ENCODE data around the gene C3AR1.
"Not testable (repeated sequence)": the region's sequence is repeated elsewhere in the genome, so short reads cannot be mapped to it uniquely, and the experiment has no call there.

C3AR1 gene

DNA sequence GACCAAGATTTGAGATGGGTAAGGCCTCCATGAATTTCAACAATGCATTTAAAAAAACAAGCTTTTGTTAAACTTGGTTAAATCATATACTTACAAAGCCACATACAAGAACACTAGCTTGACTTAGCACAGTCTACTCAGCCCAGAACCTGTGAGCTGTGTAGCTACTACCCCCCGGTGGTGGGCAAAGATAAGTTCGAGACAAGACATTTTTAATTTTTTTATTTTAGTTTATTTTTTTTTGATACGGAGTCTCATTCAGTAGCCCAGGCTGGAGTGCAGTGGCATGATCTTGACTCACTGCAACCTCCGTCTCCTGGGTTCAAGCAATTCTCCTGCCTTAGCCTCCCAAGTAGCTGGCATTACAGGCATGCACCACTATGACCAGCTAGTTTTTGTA lies 12.2 kb upstream of the C3AR1 start:
- no peak overlapping the region for H3K4me3 Mint-ChIP-seq
- H3K27ac Mint-ChIP-seq = no peak overlapping the region

DNA sequence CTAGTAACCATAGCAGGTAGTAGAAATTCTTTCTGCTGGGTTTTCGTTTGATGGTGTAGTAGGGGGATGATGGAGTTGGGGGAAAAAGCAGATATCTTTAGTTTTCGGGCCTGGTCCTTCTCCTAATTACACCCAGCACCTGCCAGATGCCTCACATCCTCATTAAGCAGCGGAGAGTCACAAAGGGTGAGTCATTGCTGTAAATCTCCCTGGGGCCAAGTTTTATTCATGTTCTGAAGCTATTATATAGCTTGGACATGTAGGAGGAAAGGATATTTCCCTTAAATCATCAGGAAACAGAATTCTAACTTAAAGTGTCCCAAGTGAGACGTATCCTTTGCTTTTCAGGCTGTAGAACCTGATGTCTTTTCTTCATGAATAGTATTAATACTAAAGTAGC lies 11.0 kb upstream of the C3AR1 start:
- Mint-ChIP-seq H3K4me3 (no peak overlapping the region), H3K36me3 (ENCODE audit: low read depth) (no peaks in the 10 kb centered on the region), H3K9me3 (no peaks in the 10 kb centered on the region), H3K4me1 (ENCODE audit: low read depth) (peaks cover 13% of the 10 kb centered on the region), H3K27ac (no peak overlapping the region), H3K27me3 (ENCODE audit: low read depth) (peaks cover 4% of the 10 kb centered on the region)

More for the DNA sequence above, 12.2 kb upstream of the C3AR1 start:
- Mint-ChIP-seq H3K36me3 (ENCODE audit: low read depth) (no peaks in the 10 kb centered on the region), H3K27me3 (ENCODE audit: low read depth) (no peaks in the 10 kb centered on the region), H3K4me1 (ENCODE audit: low read depth) (peaks cover 15% of the 10 kb centered on the region), H3K9me3 (no peaks in the 10 kb centered on the region)

DNA sequence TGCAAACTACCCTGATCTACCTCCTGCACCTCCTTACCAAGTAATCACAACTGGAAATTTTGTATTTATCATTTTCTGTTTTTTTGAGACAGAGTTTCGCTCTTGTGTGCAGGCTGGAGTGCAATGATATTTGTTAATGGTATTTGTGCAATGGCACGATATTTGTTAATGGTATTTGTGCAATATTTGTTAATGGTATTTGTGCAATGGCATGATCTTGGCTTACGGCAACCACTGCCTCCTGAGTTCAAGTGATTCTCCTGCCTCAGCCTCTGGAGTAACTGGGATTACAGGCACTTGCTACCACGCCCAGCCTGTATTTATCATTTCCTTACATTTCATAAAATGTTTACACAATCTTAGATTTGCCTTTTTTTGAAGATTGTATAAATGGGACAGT lies 10.2 kb upstream of the C3AR1 start:
- Mint-ChIP-seq H3K9me3 (no peaks in the 10 kb centered on the region), H3K4me1 (ENCODE audit: low read depth) (peaks cover 13% of the 10 kb centered on the region), H3K4me3 (no peak overlapping the region), H3K27me3 (ENCODE audit: low read depth) (peaks cover 12% of the 10 kb centered on the region), H3K27ac (no peak overlapping the region), H3K36me3 (ENCODE audit: low read depth) (no peaks in the 10 kb centered on the region)

DNA sequence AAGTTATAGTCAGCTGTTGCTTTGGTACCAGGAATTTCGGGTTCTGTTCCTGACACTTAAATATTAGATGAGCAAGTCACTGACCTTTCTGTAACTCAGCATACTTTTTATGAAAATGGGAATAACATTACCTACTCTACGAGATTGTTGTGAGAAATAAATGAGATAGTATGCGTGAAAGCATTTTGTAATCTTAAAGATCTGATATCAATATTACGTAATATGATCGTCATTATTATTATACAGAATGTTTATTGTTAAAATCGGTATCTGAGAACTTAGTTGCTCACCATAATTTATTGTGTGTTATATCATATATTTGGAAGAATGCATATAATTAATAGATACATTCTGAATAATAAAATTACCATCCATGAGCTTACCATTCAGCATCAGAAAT lies 9.8 kb upstream of the C3AR1 start:
- Mint-ChIP-seq H3K4me3 (no peak overlapping the region), H3K27me3 (ENCODE audit: low read depth) (peaks cover 12% of the 10 kb centered on the region), H3K27ac (no peak overlapping the region), H3K4me1 (ENCODE audit: low read depth) (peaks cover 9% of the 10 kb centered on the region), H3K36me3 (ENCODE audit: low read depth) (no peaks in the 10 kb centered on the region), H3K9me3 (no peaks in the 10 kb centered on the region)

DNA sequence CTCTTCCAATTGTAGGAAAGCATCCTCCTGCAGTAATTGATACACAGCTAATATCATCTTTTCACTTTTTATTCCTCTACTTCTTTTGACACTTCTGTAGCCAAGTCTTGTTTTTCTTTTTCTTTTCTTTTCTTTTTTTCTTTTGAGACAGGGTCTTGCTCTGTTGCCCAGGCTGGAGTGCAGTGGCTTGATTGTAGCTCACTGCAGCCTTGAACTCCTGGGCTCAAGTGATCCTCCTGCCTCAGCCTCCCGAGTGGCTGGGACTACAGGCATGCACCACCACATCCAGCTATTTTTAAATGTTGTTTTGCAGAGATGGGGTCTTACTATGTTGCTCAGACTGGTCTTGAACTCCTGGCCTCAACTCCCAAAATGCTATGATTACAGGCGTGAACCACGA lies 5.7 kb upstream of the C3AR1 start:
- H3K4me1 Mint-ChIP-seq (ENCODE audit: low read depth); H3K36me3 Mint-ChIP-seq (ENCODE audit: low read depth); H3K27ac Mint-ChIP-seq; H3K4me3 Mint-ChIP-seq; H3K9me3 Mint-ChIP-seq: not testable (repeated sequence)
- H3K27me3 Mint-ChIP-seq (ENCODE audit: low read depth) = peaks cover 12% of the 10 kb centered on the region

DNA sequence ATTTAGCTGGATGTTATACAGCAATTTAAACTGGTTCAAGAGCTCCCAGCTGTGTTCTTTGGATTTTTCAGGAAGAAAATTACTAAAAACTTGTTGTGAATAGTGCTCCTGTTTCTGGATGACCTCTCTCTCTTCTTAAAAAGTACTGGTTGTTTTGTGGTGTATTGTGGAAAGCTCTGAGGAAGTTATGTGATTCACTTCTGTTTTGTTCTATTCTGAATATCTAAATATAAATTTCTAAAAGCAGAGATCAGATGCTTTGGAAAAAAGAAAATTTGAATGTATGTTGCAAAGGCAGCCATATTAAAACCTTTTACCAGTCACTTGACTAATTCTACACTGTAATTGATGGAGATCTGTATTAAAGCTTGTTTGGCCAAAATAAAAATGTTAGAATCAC lies 3.4 kb upstream of the C3AR1 start:
- no peak overlapping the region for H3K4me3 Mint-ChIP-seq
- H3K36me3 Mint-ChIP-seq (ENCODE audit: low read depth) = peaks cover 3% of the 10 kb centered on the region
- H3K9me3 Mint-ChIP-seq = no peaks in the 10 kb centered on the region
- peaks cover 24% of the 10 kb centered on the region for H3K4me1 Mint-ChIP-seq (ENCODE audit: low read depth)
- no peak overlapping the region for H3K27ac Mint-ChIP-seq
- peaks cover 12% of the 10 kb centered on the region for H3K27me3 Mint-ChIP-seq (ENCODE audit: low read depth)

DNA sequence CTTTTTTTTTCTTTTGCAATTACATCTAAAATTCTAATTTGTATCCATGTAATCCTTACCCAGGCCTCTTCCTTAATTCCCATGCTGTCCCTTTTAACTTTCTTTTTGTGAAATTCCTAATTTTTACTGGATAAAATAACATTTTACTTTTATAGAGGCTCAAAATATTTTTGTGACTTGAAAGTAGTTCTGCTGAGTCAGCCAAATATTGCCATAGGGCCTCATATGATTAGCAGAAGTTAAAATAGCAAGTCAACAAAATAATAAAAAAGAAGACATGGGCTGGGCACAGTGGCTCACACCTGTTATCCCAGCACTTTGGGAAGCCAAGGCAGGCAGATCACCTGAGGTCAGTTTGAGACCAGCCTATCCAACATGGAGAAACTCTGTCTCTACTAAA lies 2.0 kb downstream of the C3AR1 start:
- Mint-ChIP-seq H3K4me3 (no peak overlapping the region), H3K27me3 (ENCODE audit: low read depth) (no peaks in the 10 kb centered on the region), H3K36me3 (ENCODE audit: low read depth) (peaks cover 5% of the 10 kb centered on the region)

DNA sequence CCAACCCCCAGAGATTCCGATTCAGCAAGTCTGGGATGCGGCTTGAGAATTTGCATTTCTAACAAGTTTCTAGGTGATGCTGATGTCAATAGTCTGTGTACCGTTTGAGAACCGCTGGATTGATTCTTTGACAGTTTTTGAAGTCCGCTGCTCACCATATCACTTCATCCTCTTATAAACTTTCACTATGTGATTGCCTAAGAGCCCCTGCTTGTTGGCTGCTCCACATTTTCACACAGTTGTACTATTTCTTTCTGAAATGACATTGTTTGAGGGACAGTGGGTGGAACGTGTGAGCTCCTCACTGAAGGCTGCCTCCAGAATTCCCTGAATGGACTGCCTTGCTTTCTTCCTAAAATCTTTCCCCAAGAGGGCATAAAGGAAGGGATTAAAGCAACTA lies 7.7 kb downstream of the C3AR1 start:
- peaks cover 17% of the 10 kb centered on the region for H3K36me3 Mint-ChIP-seq (ENCODE audit: low read depth)
- H3K4me1 Mint-ChIP-seq (ENCODE audit: low read depth) = peaks cover 5% of the 10 kb centered on the region
- no peaks in the 10 kb centered on the region for H3K27me3 Mint-ChIP-seq (ENCODE audit: low read depth)
- H3K4me3 Mint-ChIP-seq = no peak overlapping the region
- H3K27ac Mint-ChIP-seq = no peak overlapping the region
- no peaks in the 10 kb centered on the region for H3K9me3 Mint-ChIP-seq

More for the DNA sequence above, 2.0 kb downstream of the C3AR1 start:
- H3K9me3 Mint-ChIP-seq = no peaks in the 10 kb centered on the region
- no peak overlapping the region for H3K27ac Mint-ChIP-seq
- peaks cover 20% of the 10 kb centered on the region for H3K4me1 Mint-ChIP-seq (ENCODE audit: low read depth)

DNA sequence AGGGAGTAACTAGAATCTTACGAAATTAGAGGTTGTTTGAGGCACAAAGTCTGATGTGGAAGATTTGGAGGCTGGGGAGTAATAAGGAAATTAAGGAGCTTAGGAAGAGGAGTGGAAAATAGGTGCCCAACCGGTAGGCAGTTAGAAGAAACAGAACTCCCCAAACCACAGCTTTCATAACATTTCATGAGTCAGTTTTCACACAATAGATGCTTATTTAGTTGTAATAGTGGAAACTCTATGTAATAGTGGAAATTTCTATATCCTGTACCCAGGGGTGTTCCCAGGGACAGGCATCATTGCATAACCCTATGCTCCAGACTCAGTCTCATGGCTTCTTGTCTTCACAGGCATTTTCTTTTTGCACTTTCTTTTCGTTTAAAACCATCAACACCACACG lies 8.3 kb downstream of the C3AR1 start:
- H3K36me3 Mint-ChIP-seq (ENCODE audit: low read depth) = peaks cover 15% of the 10 kb centered on the region
- no peak overlapping the region for H3K4me3 Mint-ChIP-seq
- no peaks in the 10 kb centered on the region for H3K27me3 Mint-ChIP-seq (ENCODE audit: low read depth)
- H3K4me1 Mint-ChIP-seq (ENCODE audit: low read depth) = peaks cover 5% of the 10 kb centered on the region
- no peaks in the 10 kb centered on the region for H3K9me3 Mint-ChIP-seq
- H3K27ac Mint-ChIP-seq = no peak overlapping the region

DNA sequence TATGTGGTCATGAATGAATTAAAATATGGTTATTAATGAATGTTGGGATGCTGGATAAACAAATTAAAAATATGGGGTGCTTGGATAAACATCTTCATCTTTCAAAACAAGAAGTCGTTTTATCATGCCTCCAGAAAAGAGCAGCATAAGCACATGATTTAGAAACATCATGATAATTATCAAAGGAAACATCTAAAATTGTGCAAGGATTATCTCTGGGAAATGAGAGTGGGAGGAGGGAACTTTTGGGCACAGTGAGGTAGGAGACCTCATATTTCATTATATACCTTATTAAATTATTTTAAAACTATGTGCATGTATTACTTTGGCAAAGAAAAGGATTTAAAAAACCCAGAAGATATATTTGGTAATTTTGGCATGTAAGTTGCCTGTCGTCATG lies 8.9 kb downstream of the C3AR1 start:
- Mint-ChIP-seq H3K27ac (no peak overlapping the region), H3K36me3 (ENCODE audit: low read depth) (peaks cover 20% of the 10 kb centered on the region), H3K9me3 (no peaks in the 10 kb centered on the region), H3K27me3 (ENCODE audit: low read depth) (no peaks in the 10 kb centered on the region), H3K4me3 (no peak overlapping the region), H3K4me1 (ENCODE audit: low read depth) (peaks cover 5% of the 10 kb centered on the region)

DNA sequence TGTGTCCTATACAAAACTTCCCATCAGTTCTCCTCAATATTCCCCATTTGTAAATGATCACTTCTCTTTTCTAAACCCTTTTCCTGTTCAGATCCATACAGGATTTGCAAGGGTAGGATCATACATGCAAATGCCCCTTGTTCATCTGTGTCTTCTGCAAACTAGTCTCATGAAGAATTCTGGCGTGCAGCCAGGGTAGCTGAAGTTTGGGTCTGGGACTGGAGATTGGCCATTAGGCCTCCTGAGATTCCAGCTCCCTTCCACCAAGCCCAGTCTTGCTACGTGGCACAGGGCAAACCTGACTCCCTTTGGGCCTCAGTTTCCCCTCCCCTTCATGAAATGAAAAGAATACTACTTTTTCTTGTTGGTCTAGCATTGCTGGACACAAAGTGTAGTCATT lies 11.3 kb downstream of the C3AR1 start:
- peaks cover 5% of the 10 kb centered on the region for H3K4me1 Mint-ChIP-seq (ENCODE audit: low read depth)
- H3K27me3 Mint-ChIP-seq (ENCODE audit: low read depth) = no peaks in the 10 kb centered on the region
- H3K9me3 Mint-ChIP-seq = no peaks in the 10 kb centered on the region
- H3K36me3 Mint-ChIP-seq (ENCODE audit: low read depth) = peaks cover 28% of the 10 kb centered on the region
- no peak overlapping the region for H3K27ac Mint-ChIP-seq
- H3K4me3 Mint-ChIP-seq = no peak overlapping the region

DNA sequence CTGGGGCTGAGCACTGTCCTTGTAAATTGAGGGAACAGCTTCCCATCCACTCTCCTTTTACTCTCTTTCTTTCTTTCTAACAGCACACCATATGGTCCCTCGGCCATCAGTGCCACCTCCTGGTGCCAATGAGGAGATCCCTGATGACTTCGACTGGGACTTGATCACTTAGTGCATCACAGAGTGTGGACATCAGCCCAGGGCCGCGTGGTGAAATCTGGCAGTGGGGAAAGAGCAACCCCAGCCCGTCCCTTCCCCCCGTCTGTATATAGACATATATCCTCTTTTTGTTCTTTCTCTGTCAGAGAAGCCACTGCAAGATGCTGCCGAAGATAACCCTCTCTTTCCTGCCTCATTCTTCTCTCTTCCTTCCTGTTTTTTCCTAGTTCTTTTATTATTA lies 13.5 kb downstream of the C3AR1 start:
- H3K4me1 Mint-ChIP-seq (ENCODE audit: low read depth) = peaks cover 3% of the 10 kb centered on the region
- H3K36me3 Mint-ChIP-seq (ENCODE audit: low read depth) = peaks cover 43% of the 10 kb centered on the region
- H3K4me3 Mint-ChIP-seq = no peak overlapping the region
- no peaks in the 10 kb centered on the region for H3K9me3 Mint-ChIP-seq
- no peak overlapping the region for H3K27ac Mint-ChIP-seq
- no peaks in the 10 kb centered on the region for H3K27me3 Mint-ChIP-seq (ENCODE audit: low read depth)

DNA sequence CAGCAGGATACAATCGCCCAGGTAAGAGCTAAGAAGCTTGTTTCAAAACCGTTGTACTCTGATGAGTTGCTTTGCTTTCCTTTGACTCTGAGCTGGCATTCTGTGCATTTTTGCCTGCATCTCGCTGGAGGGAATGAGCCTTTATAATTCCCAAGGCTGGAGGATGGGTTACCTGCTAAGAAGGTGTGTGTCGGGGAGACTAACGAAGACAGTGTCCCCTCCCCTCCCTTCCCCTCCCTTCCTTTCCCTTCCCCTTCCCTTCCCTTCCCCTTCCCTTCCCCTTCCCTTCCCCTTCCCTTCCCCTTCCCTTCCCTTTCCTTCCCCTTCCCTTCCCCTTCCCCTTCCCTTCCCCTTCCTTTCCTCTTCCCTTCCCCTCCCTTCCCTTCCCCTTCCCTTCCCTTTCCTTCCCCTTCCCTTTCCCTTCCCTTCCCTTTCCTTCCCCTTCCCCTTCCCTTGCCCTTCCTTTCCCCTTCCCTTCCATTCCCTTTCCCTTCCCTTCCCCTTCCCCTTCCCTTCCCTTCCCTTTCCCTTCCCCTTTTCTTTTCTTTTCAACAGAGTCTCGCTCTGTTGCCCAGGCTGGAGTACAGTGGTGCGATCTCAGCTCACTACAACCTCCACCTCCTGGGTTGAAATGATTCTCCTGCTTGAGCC lies 15.4 kb downstream of the C3AR1 start:
- Mint-ChIP-seq H3K27me3 (ENCODE audit: low read depth) (no peaks in the 10 kb centered on the region), H3K9me3 (no peaks in the 10 kb centered on the region), H3K27ac (peak overlapping the region; percentile 60), H3K4me3 (no peak overlapping the region), H3K36me3 (ENCODE audit: low read depth) (peaks cover 55% of the 10 kb centered on the region), H3K4me1 (ENCODE audit: low read depth) (peaks cover 5% of the 10 kb centered on the region)

DNA sequence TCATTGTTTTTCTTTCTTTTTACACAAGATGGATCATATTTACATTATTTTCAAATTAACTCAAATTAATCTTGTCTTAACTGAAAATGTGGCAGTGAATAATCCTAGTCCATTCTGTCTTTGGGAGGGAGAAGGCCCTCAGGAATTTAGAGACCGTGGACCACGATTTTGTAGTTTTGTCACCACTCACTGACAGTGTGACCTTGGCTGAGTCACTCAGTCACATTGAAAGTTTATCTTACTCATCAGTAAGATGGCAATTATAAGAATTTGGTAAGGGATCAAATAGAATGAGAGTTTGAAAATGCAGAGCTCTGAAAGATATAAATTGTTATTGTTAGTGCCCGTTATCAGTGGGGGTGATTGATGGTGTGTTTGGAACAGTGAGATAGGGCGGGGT lies 17.3 kb downstream of the C3AR1 start:
- peaks cover 47% of the 10 kb centered on the region for H3K36me3 Mint-ChIP-seq (ENCODE audit: low read depth)
- H3K9me3 Mint-ChIP-seq = no peaks in the 10 kb centered on the region
- peaks cover 5% of the 10 kb centered on the region for H3K4me1 Mint-ChIP-seq (ENCODE audit: low read depth)
- no peak overlapping the region for H3K27ac Mint-ChIP-seq
- H3K27me3 Mint-ChIP-seq (ENCODE audit: low read depth) = no peaks in the 10 kb centered on the region
- no peak overlapping the region for H3K4me3 Mint-ChIP-seq

DNA sequence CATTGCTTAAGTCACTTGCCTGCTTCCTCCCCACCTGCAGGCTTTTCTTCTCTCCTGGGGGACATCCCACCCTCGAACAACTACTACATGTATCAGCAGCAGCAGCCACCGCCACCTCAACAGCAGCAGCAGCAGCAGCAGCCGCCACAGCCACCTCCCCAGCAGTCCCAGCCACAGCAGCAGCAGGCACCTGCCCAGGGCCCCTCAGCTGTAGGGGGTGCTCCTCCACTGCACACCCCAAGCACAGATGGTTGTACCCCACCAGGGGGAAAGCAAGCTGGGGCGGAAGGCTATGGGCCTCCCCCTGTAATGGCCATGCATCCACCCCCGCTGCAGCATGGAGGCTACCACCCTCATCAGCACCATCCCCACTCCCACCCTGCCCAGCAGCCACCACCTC lies 18.3 kb downstream of the C3AR1 start:
- peaks cover 5% of the 10 kb centered on the region for H3K4me1 Mint-ChIP-seq (ENCODE audit: low read depth)
- no peak overlapping the region for H3K4me3 Mint-ChIP-seq
- H3K9me3 Mint-ChIP-seq = no peaks in the 10 kb centered on the region
- peaks cover 49% of the 10 kb centered on the region for H3K36me3 Mint-ChIP-seq (ENCODE audit: low read depth)
- no peaks in the 10 kb centered on the region for H3K27me3 Mint-ChIP-seq (ENCODE audit: low read depth)
- no peak overlapping the region for H3K27ac Mint-ChIP-seq

Measured in T-helper 1 cell treated with Interleukin-12 subunit alpha and Interleukin-12 subunit beta and Interleukin-4 antibody, amounts not matched to agents 30 μg/mL and 1 μg/mL, for 36 hours (primary cell).